KMS-11 (cell line): ENCODE results near the gene CXCL1.

Source experiments
- H2AFZ ChIP-seq: fragments of 200-600 bp; sonication (generic); 2 replicates; pipeline ENCODE4 v1.6.1; 2016; ENCODE audit warnings: antibody characterized with exemption, mixed run types, low read depth
- H3K27ac ChIP-seq: fragments of 200-600 bp; sonication (generic); 2 replicates; pipeline ENCODE4 v1.6.1; 2016; ENCODE audit warnings: mild to moderate bottlenecking, mixed run types
- H3K27me3 ChIP-seq: fragments of 200-600 bp; sonication (generic); 2 replicates; pipeline ENCODE4 v1.6.1; 2017; ENCODE audit warnings: mild to moderate bottlenecking, low read depth, mixed run types, moderate library complexity; ENCODE audit not compliant: insufficient read depth
- H3K36me3 ChIP-seq: fragments of 200-600 bp; sonication (generic); 2 replicates; pipeline ENCODE4 v1.6.1; 2017; ENCODE audit warnings: mild to moderate bottlenecking, mixed run types; ENCODE audit not compliant: insufficient read depth
- H3K4me1 ChIP-seq: fragments of 200-600 bp; sonication (generic); 2 replicates; pipeline ENCODE4 v1.6.1; 2016; ENCODE audit warnings: mild to moderate bottlenecking, low read depth, mixed run types; ENCODE audit not compliant: poor library complexity, severe bottlenecking
- H3K4me2 ChIP-seq: fragments of 200-600 bp; sonication (generic); 2 replicates; pipeline ENCODE4 v1.7.0; 2016; ENCODE audit warnings: mild to moderate bottlenecking, mixed run types
- H3K4me3 ChIP-seq: fragments of 200-600 bp; sonication (generic); IDR thresholded peaks from 2 replicates; pipeline ENCODE4 v1.6.1; 2017; ENCODE audit warnings: low read depth, low read length, mixed read lengths; ENCODE audit not compliant: insufficient read depth
- H3K79me2 ChIP-seq: fragments of 200-600 bp; sonication (generic); 2 replicates; pipeline ENCODE4 v1.6.1; 2016; ENCODE audit warnings: low read depth, mixed run types; ENCODE audit not compliant: insufficient read depth
- H3K9ac ChIP-seq: fragments of 200-600 bp; sonication (generic); 2 replicates; pipeline ENCODE4 v1.6.1; 2016; ENCODE audit warnings: mild to moderate bottlenecking, mixed run types
- H4K20me1 ChIP-seq: fragments of 200-600 bp; sonication (generic); 2 replicates; pipeline ENCODE4 v1.6.1; 2016; ENCODE audit warnings: mild to moderate bottlenecking, mixed run types; ENCODE audit not compliant: insufficient read depth
- TF ChIP-seq, protein P1 (sequence below): fragments of 200-600 bp; sonication (generic); conservative IDR thresholded peaks from 2 replicates; pipeline ENCODE4 v1.6.1; 2017; ENCODE audit warnings: low read depth, mild to moderate bottlenecking, antibody characterized with exemption, low read length, moderate library complexity, mixed read lengths

The CXCL1 gene

GRCh38 chr4:73918058-73918457 is 48.9 kb downstream of the CXCL1 start:
- Histone ChIP-seq H3K9ac (no peak overlapping the region), H3K27ac (no peak overlapping the region), H4K20me1 (no peaks in the 10 kb centered on the region), H3K4me3 (no peak overlapping the region), H3K4me2 (no peak overlapping the region), H3K79me2 (no peaks in the 10 kb centered on the region), H3K36me3 (no peaks in the 10 kb centered on the region), H3K4me1 (no peaks in the 10 kb centered on the region), H2AFZ (no peak overlapping the region), H3K27me3 (no peaks in the 10 kb centered on the region)
- TF ChIP-seq, protein P1, sequence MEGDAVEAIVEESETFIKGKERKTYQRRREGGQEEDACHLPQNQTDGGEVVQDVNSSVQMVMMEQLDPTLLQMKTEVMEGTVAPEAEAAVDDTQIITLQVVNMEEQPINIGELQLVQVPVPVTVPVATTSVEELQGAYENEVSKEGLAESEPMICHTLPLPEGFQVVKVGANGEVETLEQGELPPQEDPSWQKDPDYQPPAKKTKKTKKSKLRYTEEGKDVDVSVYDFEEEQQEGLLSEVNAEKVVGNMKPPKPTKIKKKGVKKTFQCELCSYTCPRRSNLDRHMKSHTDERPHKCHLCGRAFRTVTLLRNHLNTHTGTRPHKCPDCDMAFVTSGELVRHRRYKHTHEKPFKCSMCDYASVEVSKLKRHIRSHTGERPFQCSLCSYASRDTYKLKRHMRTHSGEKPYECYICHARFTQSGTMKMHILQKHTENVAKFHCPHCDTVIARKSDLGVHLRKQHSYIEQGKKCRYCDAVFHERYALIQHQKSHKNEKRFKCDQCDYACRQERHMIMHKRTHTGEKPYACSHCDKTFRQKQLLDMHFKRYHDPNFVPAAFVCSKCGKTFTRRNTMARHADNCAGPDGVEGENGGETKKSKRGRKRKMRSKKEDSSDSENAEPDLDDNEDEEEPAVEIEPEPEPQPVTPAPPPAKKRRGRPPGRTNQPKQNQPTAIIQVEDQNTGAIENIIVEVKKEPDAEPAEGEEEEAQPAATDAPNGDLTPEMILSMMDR, result no peak

- Histone ChIP-seq H3K9ac (no peak overlapping the region), H3K4me3 (no peak overlapping the region), H3K36me3 (no peaks in the 10 kb centered on the region), H4K20me1 (no peaks in the 10 kb centered on the region), H3K4me2 (no peak overlapping the region), H3K79me2 (no peaks in the 10 kb centered on the region), H3K4me1 (no peaks in the 10 kb centered on the region), H3K27ac (no peak overlapping the region), H2AFZ (no peak overlapping the region), H3K27me3 (no peaks in the 10 kb centered on the region)
- TF ChIP-seq, protein P1, result no peak
Measured at GRCh38 chr4:73919691-73920090, 50.5 kb downstream of the CXCL1 start.
